ENCODE measurements around the gene C2orf72. TPM values are rescaled to one million over a fixed set of nuclear protein-coding genes. Genes with fewer than 3 reads are reported as not detected.
A peak's percentile ranks its signal among the peaks of the same experiment; 100 is the strongest.
"Not testable (repeated sequence)": the region's sequence is repeated elsewhere in the genome, so short reads cannot be mapped to it uniquely, and the experiment has no call there.

C2orf72 gene
- total RNA-seq, 1 experiment from 2014 or later = 0.66 TPM

- DNase-seq = no peak
- Mint-ChIP-seq H3K36me3 (ENCODE audit: insufficient read depth, unreplicated experiment) (no peaks in the 10 kb centered on the region), H3K27me3 (ENCODE audit: unreplicated experiment) (peaks cover 92% of the 10 kb centered on the region), H3K4me1 (ENCODE audit: low read depth, unreplicated experiment) (peaks cover 11% of the 10 kb centered on the region), H3K9me3 (ENCODE audit: low read depth, unreplicated experiment) (peaks cover 9% of the 10 kb centered on the region), H3K27ac (ENCODE audit: unreplicated experiment) (no peak overlapping the region), H3K4me3 (ENCODE audit: low read depth, unreplicated experiment) (no peak overlapping the region)
- CTCF ChIA-PET = no interaction called here
- intact Hi-C loops (cut with micrococcal nuclease; ENCODE audit: unreplicated experiment) = no loop called here
- TF ChIP-seq, protein P1, sequence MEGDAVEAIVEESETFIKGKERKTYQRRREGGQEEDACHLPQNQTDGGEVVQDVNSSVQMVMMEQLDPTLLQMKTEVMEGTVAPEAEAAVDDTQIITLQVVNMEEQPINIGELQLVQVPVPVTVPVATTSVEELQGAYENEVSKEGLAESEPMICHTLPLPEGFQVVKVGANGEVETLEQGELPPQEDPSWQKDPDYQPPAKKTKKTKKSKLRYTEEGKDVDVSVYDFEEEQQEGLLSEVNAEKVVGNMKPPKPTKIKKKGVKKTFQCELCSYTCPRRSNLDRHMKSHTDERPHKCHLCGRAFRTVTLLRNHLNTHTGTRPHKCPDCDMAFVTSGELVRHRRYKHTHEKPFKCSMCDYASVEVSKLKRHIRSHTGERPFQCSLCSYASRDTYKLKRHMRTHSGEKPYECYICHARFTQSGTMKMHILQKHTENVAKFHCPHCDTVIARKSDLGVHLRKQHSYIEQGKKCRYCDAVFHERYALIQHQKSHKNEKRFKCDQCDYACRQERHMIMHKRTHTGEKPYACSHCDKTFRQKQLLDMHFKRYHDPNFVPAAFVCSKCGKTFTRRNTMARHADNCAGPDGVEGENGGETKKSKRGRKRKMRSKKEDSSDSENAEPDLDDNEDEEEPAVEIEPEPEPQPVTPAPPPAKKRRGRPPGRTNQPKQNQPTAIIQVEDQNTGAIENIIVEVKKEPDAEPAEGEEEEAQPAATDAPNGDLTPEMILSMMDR (IDR thresholded peaks at IDR 0.05; ENCODE audit: unreplicated experiment) = no peak
- no TSS peak for BruUV-seq (replicated peaks)
Observed at GRCh38 chr2:231002641-231003040, 34.7 kb upstream of the C2orf72 start.

- no peak overlapping the region for H3K27ac Mint-ChIP-seq (ENCODE audit: unreplicated experiment)
- TF ChIP-seq, protein P1 (IDR thresholded peaks at IDR 0.05; ENCODE audit: unreplicated experiment) = no peak
- peaks cover 92% of the 10 kb centered on the region for H3K27me3 Mint-ChIP-seq (ENCODE audit: unreplicated experiment)
- intact Hi-C loops (cut with micrococcal nuclease; ENCODE audit: unreplicated experiment) = no loop called here
- peaks cover 11% of the 10 kb centered on the region for H3K4me1 Mint-ChIP-seq (ENCODE audit: low read depth, unreplicated experiment)
- H3K9me3 Mint-ChIP-seq (ENCODE audit: low read depth, unreplicated experiment) = peaks cover 9% of the 10 kb centered on the region
- no peak for DNase-seq
- CTCF ChIA-PET = no interaction called here
- no peaks in the 10 kb centered on the region for H3K36me3 Mint-ChIP-seq (ENCODE audit: insufficient read depth, unreplicated experiment)
- no peak overlapping the region for H3K4me3 Mint-ChIP-seq (ENCODE audit: low read depth, unreplicated experiment)
- no TSS peak for BruUV-seq (replicated peaks)
Observed at GRCh38 chr2:231003186-231003585, 34.1 kb upstream of the C2orf72 start.

GRCh38 chr2:231004930-231005329 lies 32.4 kb upstream of the C2orf72 start:
- DNase-seq; intact Hi-C loops (cut with micrococcal nuclease; ENCODE audit: unreplicated experiment); CTCF ChIA-PET; BruUV-seq (replicated peaks); H3K9me3 Mint-ChIP-seq (ENCODE audit: low read depth, unreplicated experiment); H3K36me3 Mint-ChIP-seq (ENCODE audit: insufficient read depth, unreplicated experiment); H3K4me3 Mint-ChIP-seq (ENCODE audit: low read depth, unreplicated experiment): not testable (repeated sequence)
- Mint-ChIP-seq H3K4me1 (ENCODE audit: low read depth, unreplicated experiment) (peaks cover 11% of the 10 kb centered on the region), H3K27me3 (ENCODE audit: unreplicated experiment) (peaks cover 92% of the 10 kb centered on the region), H3K27ac (ENCODE audit: unreplicated experiment) (peak overlapping the region; percentile 13)

DNA sequence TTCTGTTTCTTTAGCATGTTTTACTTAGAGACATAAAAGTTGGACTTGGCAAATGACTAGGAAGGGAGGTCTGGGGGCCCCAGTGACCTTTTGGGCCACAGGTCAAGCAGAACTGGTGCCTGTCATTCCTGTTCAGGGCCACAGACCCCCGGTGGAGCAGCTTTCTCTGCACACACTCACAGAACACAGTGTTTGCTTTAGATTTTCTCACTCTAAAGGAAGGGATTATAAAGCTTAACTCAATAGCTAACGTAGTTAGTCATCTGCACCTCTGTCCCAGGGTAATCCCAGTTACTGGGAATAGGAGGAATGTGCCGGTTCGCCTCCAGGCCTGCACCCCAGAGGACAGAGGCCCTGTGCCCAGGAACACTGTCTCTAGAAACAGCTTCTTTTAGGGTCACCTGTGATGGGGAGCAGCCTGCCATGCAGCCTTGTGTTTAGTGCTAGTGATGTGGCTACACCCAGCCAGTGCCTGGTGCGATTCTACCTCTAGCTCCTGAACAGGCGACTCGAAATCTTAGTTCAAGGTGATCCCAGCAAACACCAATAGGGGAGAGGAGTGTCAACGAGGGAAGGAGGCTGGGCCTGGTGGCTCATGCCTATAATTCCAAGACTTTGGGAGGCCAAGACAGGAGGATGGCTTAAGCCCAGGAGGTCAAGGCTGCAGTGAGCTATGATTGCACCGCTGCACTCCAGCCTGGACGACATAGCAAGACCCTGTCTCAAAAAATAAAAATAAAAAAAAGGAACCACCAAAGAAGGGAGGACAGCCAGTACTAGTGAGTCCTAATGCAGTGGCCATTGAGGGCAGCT lies 29.8 kb upstream of the C2orf72 start:
- DNase-seq = no peak
- no peak overlapping the region for H3K4me3 Mint-ChIP-seq (ENCODE audit: low read depth, unreplicated experiment)

More for the DNA sequence above, 29.8 kb upstream of the C2orf72 start:
- no TSS peak for BruUV-seq (replicated peaks)
- CTCF ChIA-PET = no interaction called here
- H3K36me3 Mint-ChIP-seq (ENCODE audit: insufficient read depth, unreplicated experiment) = no peaks in the 10 kb centered on the region
- peaks cover 9% of the 10 kb centered on the region for H3K9me3 Mint-ChIP-seq (ENCODE audit: low read depth, unreplicated experiment)
- intact Hi-C loops (cut with micrococcal nuclease; ENCODE audit: unreplicated experiment) = no loop called here
- TF ChIP-seq, protein P1 (IDR thresholded peaks at IDR 0.05; ENCODE audit: unreplicated experiment) = no peak
- H3K27me3 Mint-ChIP-seq (ENCODE audit: unreplicated experiment) = peaks cover 91% of the 10 kb centered on the region
- H3K4me1 Mint-ChIP-seq (ENCODE audit: low read depth, unreplicated experiment) = no peaks in the 10 kb centered on the region
- no peak overlapping the region for H3K27ac Mint-ChIP-seq (ENCODE audit: unreplicated experiment)
